ACC112 (cell line): ENCODE data around the gene JADE3.
"Not testable (repeated sequence)": the region's sequence is repeated elsewhere in the genome, so short reads cannot be mapped to it uniquely, and the experiment has no call there.

Experiments used
- H2AFZ ChIP-seq: fragments of 200-600 bp; sonication (generic); one replicate; pipeline ENCODE4 v1.6.0; 2017; ENCODE audit warnings: antibody characterized with exemption, low read length; ENCODE audit not compliant: unreplicated experiment
- H3K27ac ChIP-seq: fragments of 200-600 bp; sonication (generic); 2 replicates; pipeline ENCODE4 v1.5.1; 2014; ENCODE audit warnings: low read depth, mild to moderate bottlenecking, antibody characterized with exemption, low read length, moderate library complexity
- H3K27me3 ChIP-seq: fragments of 200-600 bp; sonication (generic); 2 replicates; pipeline ENCODE4 v1.6.1; 2014; ENCODE audit warnings: mild to moderate bottlenecking, antibody characterized with exemption, low read length, moderate library complexity, mixed read lengths; ENCODE audit not compliant: insufficient read depth
- H3K36me3 ChIP-seq: fragments of 200-600 bp; sonication (generic); 2 replicates; pipeline ENCODE4 v1.6.1; 2016; ENCODE audit warnings: mild to moderate bottlenecking, antibody characterized with exemption, low read length, moderate library complexity, mixed read lengths; ENCODE audit not compliant: insufficient read depth
- H3K4me1 ChIP-seq: fragments of 200-600 bp; sonication (generic); one replicate; pipeline ENCODE4 v1.6.1; 2016; ENCODE audit warnings: low read length, mixed read lengths; ENCODE audit not compliant: insufficient read depth, unreplicated experiment, control insufficient read depth
- H3K4me3 ChIP-seq: fragments of 200-600 bp; sonication (generic); 2 replicates; pipeline ENCODE4 v1.5.1; 2014; ENCODE audit warnings: mild to moderate bottlenecking, low read depth, low read length
- H3K79me2 ChIP-seq: fragments of 200-600 bp; sonication (generic); one replicate; pipeline ENCODE4 v1.6.0; 2016; ENCODE audit warnings: low read length; ENCODE audit not compliant: control insufficient read depth, unreplicated experiment, insufficient read depth

The JADE3 gene

DNA sequence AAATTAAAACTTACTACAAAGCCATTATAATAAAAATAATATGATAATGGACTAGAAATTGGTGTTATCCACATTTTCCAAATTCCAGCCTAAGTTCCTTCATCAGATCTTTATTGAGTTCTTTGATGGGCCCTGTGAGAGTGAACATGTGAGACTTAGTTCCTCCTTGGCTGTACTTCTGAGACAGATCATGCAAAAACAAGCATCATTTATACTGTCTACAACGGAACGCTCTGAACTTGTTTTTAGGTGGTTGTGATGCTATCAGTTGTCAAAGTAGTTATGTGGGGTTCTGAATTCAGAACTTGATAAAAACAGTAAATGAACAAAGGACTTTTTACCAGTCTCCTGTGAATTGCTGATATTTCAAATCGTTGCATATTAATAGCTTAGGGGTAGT is 48.9 kb downstream of the JADE3 start:
- no peak overlapping the region for H3K27ac ChIP-seq
- no peaks in the 10 kb centered on the region for H3K4me1 ChIP-seq
- H3K27me3 ChIP-seq = no peaks in the 10 kb centered on the region
- H2AFZ ChIP-seq = no peak overlapping the region
- H3K79me2 ChIP-seq = peaks cover 2% of the 10 kb centered on the region
- no peak overlapping the region for H3K4me3 ChIP-seq
- no peaks in the 10 kb centered on the region for H3K36me3 ChIP-seq

DNA sequence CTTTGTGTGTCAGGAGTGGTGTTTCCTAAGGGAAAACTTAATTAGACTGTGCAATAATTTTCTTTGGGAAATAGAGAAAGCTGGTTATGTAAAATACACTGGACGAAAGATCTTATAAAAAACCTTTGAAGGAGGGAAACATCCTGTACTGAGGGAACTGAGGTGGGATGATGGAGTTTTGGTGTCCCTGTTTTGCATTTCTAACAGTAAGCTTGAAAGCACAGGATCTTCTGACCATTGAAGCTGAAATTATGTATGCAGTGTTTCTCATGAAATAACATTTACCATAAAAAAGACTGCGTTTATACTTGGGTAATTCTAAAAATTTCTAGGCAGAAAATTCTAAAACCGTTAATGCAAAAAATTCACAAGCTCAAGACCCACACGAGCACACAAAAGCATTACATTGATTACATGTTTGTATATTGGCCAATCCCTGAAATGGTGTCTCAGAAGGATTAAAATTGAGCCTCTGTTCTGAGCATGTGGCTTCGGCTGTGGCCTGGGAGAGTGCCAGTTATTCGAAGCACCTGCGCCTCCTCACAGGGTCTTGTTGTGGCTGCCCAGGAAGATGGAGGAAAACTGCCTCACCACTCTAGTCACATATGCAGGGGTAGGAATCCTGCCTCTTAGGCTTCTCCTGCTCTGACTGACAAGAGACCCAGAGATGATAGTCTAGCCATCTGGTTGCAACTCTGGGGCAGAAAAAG is 49.5 kb downstream of the JADE3 start:
- Histone ChIP-seq H3K27me3 (no peaks in the 10 kb centered on the region), H3K36me3 (no peaks in the 10 kb centered on the region), H3K4me3 (no peak overlapping the region), H3K79me2 (peaks cover 2% of the 10 kb centered on the region), H3K4me1 (no peaks in the 10 kb centered on the region), H3K27ac (no peak overlapping the region), H2AFZ (no peak overlapping the region)

DNA sequence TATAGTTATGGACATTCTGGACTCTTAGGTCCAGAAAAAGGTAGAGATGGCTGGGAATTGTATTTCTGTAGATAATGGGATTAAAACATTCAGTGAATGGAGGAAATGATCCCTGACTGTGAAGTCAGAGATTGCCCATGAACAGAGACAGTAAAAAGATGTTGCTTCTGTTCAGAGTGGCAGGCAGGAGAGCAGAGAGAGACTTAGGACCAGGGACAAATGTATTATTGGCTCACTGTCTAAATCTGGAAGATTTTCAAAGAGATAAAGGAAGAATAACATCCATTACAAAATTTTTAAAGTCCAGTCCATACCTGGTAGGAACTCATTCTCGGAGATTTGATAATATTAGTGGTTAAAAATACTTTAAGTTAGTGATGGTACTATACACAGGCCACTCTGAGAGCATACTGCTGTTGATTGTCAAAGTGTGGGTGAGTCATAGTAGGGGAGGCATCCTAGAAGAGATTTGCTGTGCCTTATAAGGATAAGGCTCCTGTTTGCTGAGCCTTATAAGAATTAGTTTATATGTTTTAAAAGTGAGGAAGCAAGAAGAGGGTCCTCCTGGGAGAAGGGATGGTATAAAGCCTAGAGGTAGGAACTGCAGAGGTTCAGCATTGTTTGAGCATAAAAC is 53.0 kb downstream of the JADE3 start:
- Histone ChIP-seq H3K27ac (no peak overlapping the region), H3K27me3 (no peaks in the 10 kb centered on the region), H3K36me3 (no peaks in the 10 kb centered on the region), H2AFZ (no peak overlapping the region), H3K79me2 (peaks cover 2% of the 10 kb centered on the region), H3K4me3 (no peak overlapping the region), H3K4me1 (no peaks in the 10 kb centered on the region)

DNA sequence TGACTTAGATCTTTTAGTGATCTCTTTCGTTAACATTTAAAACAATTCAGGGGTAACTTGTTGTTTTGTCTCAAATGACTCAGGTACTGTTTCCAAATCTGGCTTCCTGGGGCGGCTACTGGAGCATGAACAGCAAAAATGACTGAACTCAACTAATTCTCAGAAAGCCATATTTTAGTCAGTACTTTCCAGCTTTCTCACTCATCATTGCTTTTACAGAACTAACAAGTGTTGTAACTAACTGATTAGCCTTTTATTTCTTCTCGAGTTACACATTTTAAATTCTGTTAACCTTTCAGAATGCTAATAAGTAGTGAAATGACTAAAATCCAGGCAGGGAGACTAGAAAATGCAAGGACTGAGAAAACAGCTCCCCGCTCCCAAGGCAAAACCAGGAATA is 55.3 kb downstream of the JADE3 start:
- H3K36me3 ChIP-seq = no peaks in the 10 kb centered on the region
- no peaks in the 10 kb centered on the region for H3K4me1 ChIP-seq
- no peaks in the 10 kb centered on the region for H3K27me3 ChIP-seq
- peaks cover 2% of the 10 kb centered on the region for H3K79me2 ChIP-seq
- H3K27ac ChIP-seq = no peak overlapping the region
- H2AFZ ChIP-seq = no peak overlapping the region
- H3K4me3 ChIP-seq = no peak overlapping the region

DNA sequence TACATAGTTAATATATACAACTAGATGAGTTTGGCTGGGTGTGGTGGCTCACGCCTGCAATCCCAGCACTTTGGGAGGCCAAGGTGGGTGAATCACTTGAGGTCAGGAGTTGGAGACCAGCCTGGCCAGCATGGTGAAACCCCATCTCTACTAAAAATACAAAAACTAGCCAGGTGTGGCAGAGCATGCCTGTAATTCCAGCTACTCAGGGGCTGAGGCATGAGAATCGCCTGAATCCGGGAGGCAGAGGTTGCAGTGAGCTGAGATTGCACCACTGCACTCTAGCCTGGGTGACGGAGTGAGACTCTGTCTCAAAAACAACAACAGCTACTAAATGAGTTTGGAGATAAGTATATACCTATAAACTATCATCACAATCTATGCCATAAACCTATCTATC is 64.8 kb downstream of the JADE3 start:
- not testable (repeated sequence) for H3K4me3 ChIP-seq, H3K27me3 ChIP-seq, H3K36me3 ChIP-seq, H3K79me2 ChIP-seq, H2AFZ ChIP-seq, H3K27ac ChIP-seq
- peaks cover 12% of the 10 kb centered on the region for H3K4me1 ChIP-seq

DNA sequence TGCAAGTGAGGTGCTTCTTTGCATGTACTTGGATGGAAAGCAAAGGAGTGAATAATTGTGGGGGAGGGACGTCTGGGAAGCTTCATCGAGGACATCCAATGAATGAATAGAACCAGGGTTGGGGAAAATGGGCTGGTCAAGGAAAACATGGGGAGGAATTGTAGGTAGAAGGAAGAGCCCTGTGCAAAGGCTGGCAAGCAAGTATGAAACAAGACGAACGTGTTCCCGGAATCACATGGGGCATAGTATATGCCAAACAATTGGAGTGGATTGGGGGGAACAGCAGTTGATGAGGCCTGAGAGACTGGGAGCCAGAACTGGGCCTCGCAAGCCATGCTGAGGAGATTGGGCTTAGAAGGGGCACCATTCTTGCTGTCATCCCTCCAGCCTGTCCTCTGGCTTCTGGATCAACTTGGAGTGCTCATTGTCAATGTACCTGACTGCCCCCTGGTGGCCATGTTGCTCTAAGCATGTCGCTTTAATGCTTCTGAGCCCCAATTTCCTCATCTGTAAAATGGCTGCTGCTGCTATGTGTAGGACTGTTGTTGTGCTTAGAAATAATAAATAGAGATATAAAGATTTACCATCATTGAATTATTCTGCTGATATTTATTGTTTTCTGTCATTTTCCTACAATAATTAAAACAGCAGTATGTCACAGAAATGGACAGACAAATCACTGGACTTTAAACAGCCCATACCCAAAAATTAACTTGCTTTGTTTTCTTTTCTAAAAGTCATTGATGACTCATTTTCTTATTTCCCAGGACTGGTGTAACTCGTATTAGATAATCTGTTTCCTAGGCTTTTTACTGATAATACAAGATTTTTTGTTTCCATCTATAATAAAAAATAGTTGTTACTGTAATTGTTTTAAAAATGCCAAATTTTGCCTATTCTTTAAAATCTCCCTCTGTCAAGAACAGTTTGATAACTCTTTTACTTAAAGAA is 66.4 kb downstream of the JADE3 start:
- Histone ChIP-seq H3K4me3 (peak overlapping the region; percentile 70), H3K79me2 (no peaks in the 10 kb centered on the region), H3K36me3 (no peaks in the 10 kb centered on the region), H3K4me1 (peaks cover 6% of the 10 kb centered on the region), H3K27me3 (no peaks in the 10 kb centered on the region), H3K27ac (peak overlapping the region; percentile 99), H2AFZ (no peak overlapping the region)

DNA sequence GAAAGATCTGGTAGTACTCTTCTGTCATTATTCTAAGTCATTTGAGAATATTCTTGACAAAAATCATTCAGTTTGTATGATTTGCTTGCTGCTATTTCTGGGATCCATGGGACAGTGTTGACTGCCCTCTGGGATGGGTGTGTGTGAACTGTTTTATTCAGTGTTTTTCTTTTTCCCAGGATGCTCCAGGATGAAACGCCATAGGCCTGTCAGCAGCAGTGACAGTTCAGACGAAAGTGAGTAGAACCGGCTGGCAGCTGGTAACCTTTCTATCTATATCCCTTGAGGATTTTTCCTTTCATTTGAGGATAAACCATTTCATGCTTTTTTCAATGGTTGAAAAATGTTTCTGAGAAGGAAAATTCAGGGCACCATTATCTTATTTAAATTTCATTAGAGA is 72.5 kb downstream of the JADE3 start:
- no peak overlapping the region for H2AFZ ChIP-seq
- no peak overlapping the region for H3K4me3 ChIP-seq
- H3K4me1 ChIP-seq = no peaks in the 10 kb centered on the region
- no peak overlapping the region for H3K27ac ChIP-seq
- H3K36me3 ChIP-seq = no peaks in the 10 kb centered on the region
- no peaks in the 10 kb centered on the region for H3K27me3 ChIP-seq
- no peaks in the 10 kb centered on the region for H3K79me2 ChIP-seq

DNA sequence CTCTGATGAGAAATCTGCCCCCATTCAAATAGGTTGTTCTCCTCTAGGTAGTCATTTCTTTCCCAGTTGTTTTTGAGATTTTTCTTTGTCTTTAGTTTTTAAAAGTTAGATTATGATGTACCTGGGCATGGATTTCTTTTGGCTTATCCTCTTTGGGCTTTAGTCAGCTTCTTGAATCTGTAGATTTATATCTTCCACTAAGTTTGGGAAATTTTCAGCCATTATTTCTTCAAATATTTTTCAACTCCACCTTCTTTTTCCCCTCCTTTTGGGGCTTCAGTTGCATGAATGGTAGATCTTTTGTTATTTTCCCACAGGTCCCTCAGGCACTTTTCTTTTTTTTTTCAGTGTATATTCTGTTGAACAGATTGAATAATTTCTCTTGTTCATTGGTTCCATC is 77.3 kb downstream of the JADE3 start:
- H3K27me3 ChIP-seq = no peaks in the 10 kb centered on the region
- no peak overlapping the region for H3K4me3 ChIP-seq
- no peak overlapping the region for H2AFZ ChIP-seq
- no peaks in the 10 kb centered on the region for H3K4me1 ChIP-seq
- no peaks in the 10 kb centered on the region for H3K36me3 ChIP-seq
- no peaks in the 10 kb centered on the region for H3K79me2 ChIP-seq
- H3K27ac ChIP-seq = no peak overlapping the region

DNA sequence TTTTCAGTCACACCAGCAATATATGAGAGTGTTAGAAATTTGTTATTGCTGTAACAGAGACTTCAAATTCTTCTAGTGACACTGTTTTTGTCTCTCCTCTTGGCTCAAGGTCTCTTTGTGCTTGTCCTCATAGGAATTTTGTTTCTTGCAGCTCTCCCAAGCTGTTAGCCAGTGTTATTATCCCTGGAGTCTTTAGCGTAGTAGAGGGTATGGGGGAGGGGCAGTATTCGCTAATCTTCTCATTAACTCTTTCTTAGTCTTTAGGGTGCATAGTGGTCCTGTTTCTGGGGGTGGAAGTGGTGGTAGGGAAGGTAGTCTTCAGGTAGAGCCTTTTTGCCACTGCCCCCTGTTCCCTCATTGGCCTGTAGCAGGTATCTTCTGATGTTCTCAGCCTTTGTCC is 79.4 kb downstream of the JADE3 start:
- Histone ChIP-seq H3K4me3 (no peak overlapping the region), H3K27ac (no peak overlapping the region), H2AFZ (no peak overlapping the region), H3K79me2 (no peaks in the 10 kb centered on the region), H3K4me1 (no peaks in the 10 kb centered on the region), H3K27me3 (no peaks in the 10 kb centered on the region), H3K36me3 (no peaks in the 10 kb centered on the region)

DNA sequence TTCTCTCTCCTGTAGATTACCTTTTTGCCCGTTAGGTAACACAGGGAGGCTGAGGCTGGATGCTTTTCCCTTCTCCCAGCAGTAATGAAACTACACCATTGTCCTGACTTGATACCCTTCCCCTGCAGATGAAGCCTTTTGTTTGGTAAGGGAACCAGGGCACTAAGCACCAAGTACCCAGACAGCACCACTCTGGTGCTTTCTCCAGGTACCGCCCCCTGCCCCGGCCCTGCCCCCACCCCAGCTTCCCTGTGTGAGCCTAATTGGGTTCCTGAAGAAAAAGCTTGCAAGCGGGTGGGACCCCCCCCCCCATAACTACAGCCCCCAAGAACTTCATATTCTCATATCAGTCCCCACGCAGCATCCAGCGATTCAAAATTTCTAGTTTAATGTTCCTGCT is 79.8 kb downstream of the JADE3 start:
- Histone ChIP-seq H3K27ac (no peak overlapping the region), H2AFZ (no peak overlapping the region), H3K79me2 (no peaks in the 10 kb centered on the region), H3K36me3 (no peaks in the 10 kb centered on the region), H3K27me3 (no peaks in the 10 kb centered on the region), H3K4me3 (no peak overlapping the region), H3K4me1 (no peaks in the 10 kb centered on the region)
